Neural cell (in vitro differentiated cells): ENCODE data around the gene TRIO. TPM values are rescaled to one million over a fixed set of nuclear protein-coding genes. Genes with fewer than 3 reads are reported as not detected.

Experiments
- H2AFZ ChIP-seq: fragments of 200-600, 300-800 bp; sonication (generic), shearing (Covaris generic); 2 replicates; pipeline ENCODE4 v1.6.0; 2014; ENCODE audit warnings: low read depth, mild to moderate bottlenecking, antibody characterized with exemption, low read length, moderate library complexity
- H3F3A ChIP-seq: fragments of 200-600 bp; shearing (Covaris generic); 2 replicates; pipeline ENCODE4 v1.6.1; 2016; ENCODE audit warnings: mild to moderate bottlenecking, moderate library complexity, mixed read lengths, antibody characterized with exemption, low read length; ENCODE audit not compliant: insufficient read depth, poor library complexity, severe bottlenecking
- H3K27ac ChIP-seq: fragments of 200-600, 300-800 bp; sonication (generic), shearing (Covaris generic); 2 replicates; pipeline ENCODE4 v1.5.1; 2014; ENCODE audit warnings: mild to moderate bottlenecking, low read length, moderate library complexity
- H3K27me3 ChIP-seq: fragments of 300-800, 200-600 bp; sonication (generic), shearing (Covaris generic); 2 replicates; pipeline ENCODE4 v1.6.0; 2014; ENCODE audit warnings: mild to moderate bottlenecking, low read depth, low read length, moderate library complexity; ENCODE audit not compliant: insufficient read depth
- H3K36me3 ChIP-seq: fragments of 300-800, 200-600 bp; sonication (generic), shearing (Covaris generic); 2 replicates; pipeline ENCODE4 v1.5.1; 2014; ENCODE audit warnings: mild to moderate bottlenecking, antibody characterized with exemption, low read length, moderate library complexity; ENCODE audit not compliant: insufficient read depth
- H3K4me2 ChIP-seq: fragments of 300-800, 200-600 bp; sonication (generic), shearing (Covaris generic); 2 replicates; pipeline ENCODE4 v1.6.0; 2014; ENCODE audit warnings: mild to moderate bottlenecking, low read length
- H3K4me3 ChIP-seq: fragments of 300-800, 200-600 bp; sonication (generic), shearing (Covaris generic); 2 replicates; pipeline ENCODE4 v1.5.1; 2014; ENCODE audit warnings: mild to moderate bottlenecking, low read length, moderate library complexity
- H3K79me2 ChIP-seq: fragments of 200-600 bp; shearing (Covaris generic); replicated peaks from 2 replicates; pipeline ENCODE4 v1.6.0; 2014; ENCODE audit warnings: mild to moderate bottlenecking, low read length, moderate library complexity; ENCODE audit not compliant: insufficient read depth
- H3K9ac ChIP-seq: fragments of 300-800, 200-600 bp; sonication (generic), shearing (Covaris generic); 2 replicates; pipeline ENCODE4 v1.6.1; 2016; ENCODE audit warnings: mild to moderate bottlenecking, low read length, mixed read lengths
- H3K9me2 ChIP-seq: fragments of 200-600 bp; shearing (Covaris generic); 2 replicates; pipeline ENCODE4 v1.6.1; 2016; ENCODE audit warnings: mild to moderate bottlenecking, low read length, mixed read lengths; ENCODE audit not compliant: insufficient read depth
- H3K9me3 ChIP-seq: fragments of 200-600, 300-800 bp; sonication (generic), shearing (Covaris generic); 2 replicates; pipeline ENCODE4 v1.6.1; 2016; ENCODE audit warnings: mild to moderate bottlenecking, mixed run types, low read length, moderate library complexity, mixed read lengths
- H4K20me1 ChIP-seq: fragments of 200-600 bp; shearing (Covaris generic); 2 replicates; pipeline ENCODE4 v1.6.1; 2016; ENCODE audit warnings: mild to moderate bottlenecking, mixed run types; ENCODE audit not compliant: insufficient read depth
- EP300 ChIP-seq: fragments of 450-650 bp; conservative IDR thresholded peaks from 2 replicates; pipeline ENCODE4 v1.6.1; 2014; ENCODE audit warnings: antibody characterized with exemption, mild to moderate bottlenecking, moderate library complexity; ENCODE audit not compliant: poor library complexity, severe bottlenecking
- EZH2 ChIP-seq: fragments of 200-600, 300-800 bp; shearing (Covaris generic), sonication (generic); IDR thresholded peaks from 2 replicates; pipeline ENCODE4 v1.6.1; 2014; ENCODE audit warnings: antibody characterized with exemption, low read length, borderline replicate concordance, mild to moderate bottlenecking; ENCODE audit not compliant: insufficient read depth, poor library complexity, severe bottlenecking
- MXI1 ChIP-seq: fragments of 450-650 bp; conservative IDR thresholded peaks from 2 replicates; pipeline ENCODE4 v1.6.1; 2014; ENCODE audit warnings: antibody characterized with exemption, mild to moderate bottlenecking; ENCODE audit not compliant: poor library complexity, severe bottlenecking
- POLR2AphosphoS5 ChIP-seq: IDR thresholded peaks from 2 replicates; pipeline ENCODE4 v1.6.1; 2012
- RAD21 ChIP-seq: fragments of 450-650 bp; conservative IDR thresholded peaks from 2 replicates; pipeline ENCODE4 v1.6.1; 2014; ENCODE audit warnings: antibody characterized with exemption, mild to moderate bottlenecking, moderate library complexity
- SMC3 ChIP-seq: fragments of 450-650 bp; conservative IDR thresholded peaks from 2 replicates; pipeline ENCODE4 v1.6.1; 2014; ENCODE audit warnings: antibody characterized with exemption, mild to moderate bottlenecking, moderate library complexity; ENCODE audit not compliant: poor library complexity
- TAF1 ChIP-seq: IDR thresholded peaks from 2 replicates; pipeline ENCODE4 v1.6.1; 2012; ENCODE audit warnings: low read depth
- polyA plus RNA-seq: library from polyadenylated mRNA; depleted of rRNA; stranded (reverse); fragments of >200 nt; gene quantifications from 2 replicates; pipeline ENCODE4 v1.2.3, GENCODE V29; 2014
- TF ChIP-seq, protein P1 (sequence below): fragments of 450-650 bp; IDR thresholded peaks from 2 replicates; pipeline ENCODE4 v1.5.1; 2014; ENCODE audit warnings: antibody characterized with exemption, mild to moderate bottlenecking, moderate library complexity; ENCODE audit not compliant: poor library complexity, severe bottlenecking
- TF ChIP-seq, protein P2 (sequence below): IDR thresholded peaks from 2 replicates; pipeline ENCODE4 v1.6.1; 2012; ENCODE audit warnings: borderline replicate concordance

TRIO gene
- polyA plus RNA-seq, 1 donor from 2014 or later: 168 TPM

- Histone ChIP-seq H3K9me3 (no peaks in the 10 kb centered on the region), H3K36me3 (peaks cover 3% of the 10 kb centered on the region), H3F3A (no peaks in the 10 kb centered on the region), H4K20me1 (no peaks in the 10 kb centered on the region), H2AFZ (no peak overlapping the region), H3K79me2 (no peaks in the 10 kb centered on the region), H3K9ac (no peak overlapping the region), H3K4me3 (no peak overlapping the region), H3K27ac (no peak overlapping the region), H3K9me2 (no peaks in the 10 kb centered on the region), H3K27me3 (no peaks in the 10 kb centered on the region), H3K4me2 (no peak overlapping the region)
- TF ChIP-seq RAD21: no peak
- TF ChIP-seq, protein P1, sequence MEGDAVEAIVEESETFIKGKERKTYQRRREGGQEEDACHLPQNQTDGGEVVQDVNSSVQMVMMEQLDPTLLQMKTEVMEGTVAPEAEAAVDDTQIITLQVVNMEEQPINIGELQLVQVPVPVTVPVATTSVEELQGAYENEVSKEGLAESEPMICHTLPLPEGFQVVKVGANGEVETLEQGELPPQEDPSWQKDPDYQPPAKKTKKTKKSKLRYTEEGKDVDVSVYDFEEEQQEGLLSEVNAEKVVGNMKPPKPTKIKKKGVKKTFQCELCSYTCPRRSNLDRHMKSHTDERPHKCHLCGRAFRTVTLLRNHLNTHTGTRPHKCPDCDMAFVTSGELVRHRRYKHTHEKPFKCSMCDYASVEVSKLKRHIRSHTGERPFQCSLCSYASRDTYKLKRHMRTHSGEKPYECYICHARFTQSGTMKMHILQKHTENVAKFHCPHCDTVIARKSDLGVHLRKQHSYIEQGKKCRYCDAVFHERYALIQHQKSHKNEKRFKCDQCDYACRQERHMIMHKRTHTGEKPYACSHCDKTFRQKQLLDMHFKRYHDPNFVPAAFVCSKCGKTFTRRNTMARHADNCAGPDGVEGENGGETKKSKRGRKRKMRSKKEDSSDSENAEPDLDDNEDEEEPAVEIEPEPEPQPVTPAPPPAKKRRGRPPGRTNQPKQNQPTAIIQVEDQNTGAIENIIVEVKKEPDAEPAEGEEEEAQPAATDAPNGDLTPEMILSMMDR: no peak
- no peak for TF ChIP-seq SMC3
- TF ChIP-seq TAF1: no peak
- TF ChIP-seq MXI1: no peak
- TF ChIP-seq, protein P2, sequence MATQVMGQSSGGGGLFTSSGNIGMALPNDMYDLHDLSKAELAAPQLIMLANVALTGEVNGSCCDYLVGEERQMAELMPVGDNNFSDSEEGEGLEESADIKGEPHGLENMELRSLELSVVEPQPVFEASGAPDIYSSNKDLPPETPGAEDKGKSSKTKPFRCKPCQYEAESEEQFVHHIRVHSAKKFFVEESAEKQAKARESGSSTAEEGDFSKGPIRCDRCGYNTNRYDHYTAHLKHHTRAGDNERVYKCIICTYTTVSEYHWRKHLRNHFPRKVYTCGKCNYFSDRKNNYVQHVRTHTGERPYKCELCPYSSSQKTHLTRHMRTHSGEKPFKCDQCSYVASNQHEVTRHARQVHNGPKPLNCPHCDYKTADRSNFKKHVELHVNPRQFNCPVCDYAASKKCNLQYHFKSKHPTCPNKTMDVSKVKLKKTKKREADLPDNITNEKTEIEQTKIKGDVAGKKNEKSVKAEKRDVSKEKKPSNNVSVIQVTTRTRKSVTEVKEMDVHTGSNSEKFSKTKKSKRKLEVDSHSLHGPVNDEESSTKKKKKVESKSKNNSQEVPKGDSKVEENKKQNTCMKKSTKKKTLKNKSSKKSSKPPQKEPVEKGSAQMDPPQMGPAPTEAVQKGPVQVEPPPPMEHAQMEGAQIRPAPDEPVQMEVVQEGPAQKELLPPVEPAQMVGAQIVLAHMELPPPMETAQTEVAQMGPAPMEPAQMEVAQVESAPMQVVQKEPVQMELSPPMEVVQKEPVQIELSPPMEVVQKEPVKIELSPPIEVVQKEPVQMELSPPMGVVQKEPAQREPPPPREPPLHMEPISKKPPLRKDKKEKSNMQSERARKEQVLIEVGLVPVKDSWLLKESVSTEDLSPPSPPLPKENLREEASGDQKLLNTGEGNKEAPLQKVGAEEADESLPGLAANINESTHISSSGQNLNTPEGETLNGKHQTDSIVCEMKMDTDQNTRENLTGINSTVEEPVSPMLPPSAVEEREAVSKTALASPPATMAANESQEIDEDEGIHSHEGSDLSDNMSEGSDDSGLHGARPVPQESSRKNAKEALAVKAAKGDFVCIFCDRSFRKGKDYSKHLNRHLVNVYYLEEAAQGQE: no peak
- no peak for TF ChIP-seq EP300
- TF ChIP-seq POLR2AphosphoS5: no peak
- no peak for TF ChIP-seq EZH2
These were observed 317.8 kb downstream of the TRIO start for GRCh38 chr5:14460844-14461398.

- no peaks in the 10 kb centered on the region for H3K9me2 ChIP-seq
- no peak overlapping the region for H2AFZ ChIP-seq
- TF ChIP-seq EZH2 (no peak), TAF1 (no peak), EP300 (no peak), MXI1 (no peak), POLR2AphosphoS5 (no peak), SMC3 (no peak), RAD21 (no peak)
- TF ChIP-seq, protein P2: no peak
- TF ChIP-seq, protein P1: no peak
- H3K4me3 ChIP-seq: no peak overlapping the region
- H3F3A ChIP-seq: no peaks in the 10 kb centered on the region
- H3K9ac ChIP-seq: no peak overlapping the region
- H4K20me1 ChIP-seq: no peaks in the 10 kb centered on the region
- no peaks in the 10 kb centered on the region for H3K9me3 ChIP-seq
- no peaks in the 10 kb centered on the region for H3K79me2 ChIP-seq
- H3K27me3 ChIP-seq: no peaks in the 10 kb centered on the region
- no peak overlapping the region for H3K27ac ChIP-seq
- peaks cover 7% of the 10 kb centered on the region for H3K36me3 ChIP-seq
- no peak overlapping the region for H3K4me2 ChIP-seq
These were observed 319.5 kb downstream of the TRIO start for GRCh38 chr5:14462681-14463080.
